GM12892 (cell line): ENCODE data around the gene LARGE1.

Experiments
- DNase-seq: peaks from one replicate; pipeline ENCODE4 v3.0.0; 2011; ENCODE audit not compliant: insufficient read length
- FAIRE-seq: peaks from 2 replicates; lab custom pipeline; 2011; peaks lifted over from hg19 to GRCh38; lab: Jason Lieb, UNC
- POLR2A ChIP-seq: IDR thresholded peaks from 2 replicates; pipeline ENCODE4 v1.6.1; 2011; ENCODE audit warnings: low read depth, low read length, control low read depth
- POLR2AphosphoS5 ChIP-seq: IDR thresholded peaks from 2 replicates; pipeline ENCODE4 v1.6.1; 2011; ENCODE audit warnings: low read depth, low read length, control low read depth
- TAF1 ChIP-seq: IDR thresholded peaks from 2 replicates; pipeline ENCODE4 v1.6.1; 2011; ENCODE audit warnings: low read depth, mild to moderate bottlenecking, control low read depth, low read length, borderline replicate concordance

Gene LARGE1

GRCh38 chr22:33654173-33654895 lies 265.9 kb downstream of the LARGE1 start:
- TF ChIP-seq POLR2AphosphoS5 = no peak
- TF ChIP-seq POLR2A = no peak
- no peak for TF ChIP-seq TAF1
- no peak for DNase-seq
- FAIRE-seq = no peak

GRCh38 chr22:33653532-33654063 lies 266.7 kb downstream of the LARGE1 start:
- FAIRE-seq (no peak), DNase-seq (no peak)
- no peak for TF ChIP-seq POLR2AphosphoS5
- no peak for TF ChIP-seq TAF1
- TF ChIP-seq POLR2A = no peak

- FAIRE-seq = no peak
- no peak for DNase-seq
- TF ChIP-seq TAF1 (no peak), POLR2A (no peak)
These were observed 267.7 kb downstream of the LARGE1 start for GRCh38 chr22:33652615-33653014.

DNA sequence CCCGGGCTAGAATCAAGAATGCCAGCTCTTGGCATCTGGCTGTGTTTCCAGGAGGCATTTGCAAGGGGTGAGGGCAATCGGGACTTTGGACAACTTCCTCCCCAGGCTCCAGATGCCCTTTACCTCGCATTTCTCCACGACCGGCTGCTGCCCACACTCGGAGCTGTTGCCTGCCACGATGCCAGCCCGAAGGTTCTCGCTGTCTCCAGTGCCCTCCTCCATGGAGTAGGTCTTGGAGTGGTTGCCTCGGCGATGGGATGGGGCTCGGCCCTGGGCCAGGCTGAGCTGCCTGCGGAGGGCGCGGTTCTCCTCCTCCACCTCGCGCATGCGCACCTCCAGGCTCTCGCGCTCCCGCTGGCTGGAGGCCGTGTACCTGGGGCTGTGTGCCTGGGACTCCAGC lies 270.0 kb downstream of the LARGE1 start:
- TF ChIP-seq POLR2A (no peak), TAF1 (no peak), POLR2AphosphoS5 (no peak)
- no peak for FAIRE-seq

GRCh38 chr22:33648478-33648877 lies 271.8 kb downstream of the LARGE1 start:
- FAIRE-seq = no peak
- DNase-seq = no peak
- no peak for TF ChIP-seq TAF1
- no peak for TF ChIP-seq POLR2AphosphoS5
- no peak for TF ChIP-seq POLR2A

More for the DNA sequence above, 270.0 kb downstream of the LARGE1 start:
- no peak for DNase-seq

- DNase-seq (no peak), FAIRE-seq (no peak)
- TF ChIP-seq POLR2A (no peak), POLR2AphosphoS5 (no peak), TAF1 (no peak)
These were observed 279.4 kb downstream of the LARGE1 start for GRCh38 chr22:33640900-33641299.

DNA sequence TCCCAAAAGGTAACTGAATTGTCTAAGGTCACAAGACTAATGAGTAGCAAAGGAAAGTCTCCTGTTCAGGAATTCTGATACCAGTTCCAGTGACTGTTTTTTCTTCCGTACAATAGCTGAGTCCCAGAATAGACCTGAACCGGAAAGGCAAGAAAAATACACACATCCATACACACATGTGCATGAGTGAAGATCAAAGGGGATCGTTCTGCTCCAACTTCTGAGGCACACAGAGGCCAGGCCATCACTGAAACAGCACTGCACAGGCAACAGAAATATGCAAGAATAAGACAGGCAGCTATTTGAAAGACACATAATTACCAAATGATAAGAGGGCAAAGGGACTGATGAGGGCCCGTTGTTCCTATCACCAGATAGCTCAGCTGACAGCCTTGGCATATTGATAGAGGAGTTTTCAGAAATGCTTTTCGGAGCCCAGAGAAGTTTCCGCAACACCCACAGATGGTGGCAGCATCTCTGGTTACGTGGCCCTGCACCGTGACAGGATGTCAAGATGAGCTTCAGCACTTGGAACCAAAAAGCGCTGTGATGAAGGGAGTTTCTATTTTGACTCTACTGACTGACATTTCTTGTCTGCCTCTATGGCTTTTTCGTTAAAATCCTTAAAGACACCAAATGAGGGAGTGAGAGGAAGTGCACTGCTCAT lies 280.6 kb downstream of the LARGE1 start:
- TF ChIP-seq POLR2AphosphoS5 = no peak
- no peak for TF ChIP-seq POLR2A
- TF ChIP-seq TAF1 = no peak
- no peak for DNase-seq
- no peak for FAIRE-seq

- TF ChIP-seq POLR2AphosphoS5 = no peak
- no peak for TF ChIP-seq POLR2A
- no peak for TF ChIP-seq TAF1
- FAIRE-seq (no peak), DNase-seq (no peak)
These were observed 284.5 kb downstream of the LARGE1 start for GRCh38 chr22:33635766-33636165.

DNA sequence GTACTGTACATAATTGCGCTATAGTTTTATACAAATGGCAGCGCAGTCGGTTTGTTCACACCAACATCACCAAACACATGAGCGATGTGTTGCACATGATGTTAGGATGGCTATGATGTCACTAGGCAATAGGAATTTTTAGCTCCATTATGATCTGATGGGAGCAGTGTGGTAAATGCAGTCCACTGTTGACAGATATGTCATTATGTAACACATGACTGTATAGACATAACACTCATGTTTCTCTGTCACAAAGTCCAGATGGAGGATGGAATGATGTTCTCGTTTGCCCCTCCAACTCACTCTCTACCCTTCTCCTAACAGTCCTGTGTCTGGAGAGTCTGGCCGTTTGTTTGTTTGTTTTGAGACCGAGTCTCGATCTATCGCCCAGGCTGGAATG lies 288.5 kb downstream of the LARGE1 start:
- FAIRE-seq (no peak), DNase-seq (no peak)
- TF ChIP-seq POLR2A (no peak), TAF1 (no peak), POLR2AphosphoS5 (no peak)

- TF ChIP-seq TAF1 (no peak), POLR2AphosphoS5 (no peak), POLR2A (no peak)
- FAIRE-seq (no peak), DNase-seq (no peak)
These were observed 294.3 kb downstream of the LARGE1 start for GRCh38 chr22:33625959-33626358.

GRCh38 chr22:33620085-33620484 lies 300.2 kb downstream of the LARGE1 start:
- TF ChIP-seq POLR2A = no peak
- TF ChIP-seq TAF1 = no peak
- TF ChIP-seq POLR2AphosphoS5 = no peak
- DNase-seq (no peak), FAIRE-seq (no peak)

- TF ChIP-seq POLR2AphosphoS5 (no peak), TAF1 (no peak), POLR2A (no peak)
- DNase-seq (no peak), FAIRE-seq (no peak)
These were observed 313.8 kb downstream of the LARGE1 start for GRCh38 chr22:33606504-33606903.

- TF ChIP-seq POLR2A (no peak), POLR2AphosphoS5 (no peak), TAF1 (no peak)
These were observed 314.6 kb downstream of the LARGE1 start for GRCh38 chr22:33605666-33606065.

More at GRCh38 chr22:33605666-33606065, 314.6 kb downstream of the LARGE1 start:
- DNase-seq = no peak
- FAIRE-seq = no peak
